Measurements from ENCODE around the gene EIF2D. TPM values are rescaled to one million over a fixed set of nuclear protein-coding genes. Genes with fewer than 3 reads are reported as not detected.
"Not testable (repeated sequence)": the region's sequence is repeated elsewhere in the genome, so short reads cannot be mapped to it uniquely, and the experiment has no call there.

Gene EIF2D
- total RNA-seq, 1 donor from 2014 or later: 45.7 TPM

DNA sequence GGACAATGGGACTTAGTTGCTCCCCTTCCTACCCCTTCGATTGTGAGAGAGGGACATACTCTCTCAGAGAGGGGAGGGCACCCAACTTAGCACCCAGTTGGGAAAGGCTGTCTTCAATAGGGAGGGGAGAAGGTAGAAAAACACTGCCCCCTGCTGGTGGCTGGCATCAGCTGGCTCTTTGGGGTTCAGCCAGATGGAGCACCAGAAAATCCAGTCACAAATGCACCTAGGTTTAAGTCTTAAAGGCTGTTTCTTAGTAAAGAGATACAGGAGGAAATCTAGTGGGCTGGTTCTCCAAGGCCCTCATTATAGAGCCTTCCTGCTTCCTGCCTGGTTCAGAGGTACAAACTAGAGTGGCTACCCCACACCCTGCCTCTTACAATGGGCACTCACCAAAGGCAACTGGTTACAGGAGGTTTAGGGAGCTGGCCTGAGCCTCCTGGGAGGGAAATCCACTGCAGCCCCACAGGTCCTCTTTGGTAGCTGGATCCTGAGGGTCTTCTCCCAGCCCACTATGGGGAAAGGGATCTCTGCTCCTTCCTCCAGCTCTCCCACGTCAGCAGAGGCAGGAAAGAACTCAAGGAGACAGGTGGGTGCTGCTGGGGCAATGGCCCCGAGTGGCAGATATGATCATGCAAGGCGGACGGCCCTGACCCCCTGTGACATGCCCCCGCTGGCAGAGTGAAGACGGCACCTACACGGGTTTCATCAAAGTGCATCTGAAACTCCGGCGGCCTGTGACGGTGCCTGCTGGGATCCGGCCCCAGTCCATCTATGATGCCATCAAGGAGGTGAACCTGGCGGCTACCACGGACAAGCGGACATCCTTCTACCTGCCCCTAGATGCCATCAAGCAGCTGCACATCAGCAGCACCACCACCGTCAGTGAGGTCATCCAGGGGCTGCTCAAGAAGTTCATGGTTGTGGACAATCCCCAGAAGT, 28.3 kb downstream of the EIF2D start:
- Mint-ChIP-seq H3K27ac (no peak overlapping the region), H3K36me3 (peaks cover 3% of the 10 kb centered on the region), H3K4me1 (ENCODE audit: unreplicated experiment) (peaks cover 11% of the 10 kb centered on the region), H3K9me3 (no peaks in the 10 kb centered on the region), H3K4me3 (no peak overlapping the region), H3K27me3 (peaks cover 6% of the 10 kb centered on the region)
- TF ChIP-seq, protein P1, sequence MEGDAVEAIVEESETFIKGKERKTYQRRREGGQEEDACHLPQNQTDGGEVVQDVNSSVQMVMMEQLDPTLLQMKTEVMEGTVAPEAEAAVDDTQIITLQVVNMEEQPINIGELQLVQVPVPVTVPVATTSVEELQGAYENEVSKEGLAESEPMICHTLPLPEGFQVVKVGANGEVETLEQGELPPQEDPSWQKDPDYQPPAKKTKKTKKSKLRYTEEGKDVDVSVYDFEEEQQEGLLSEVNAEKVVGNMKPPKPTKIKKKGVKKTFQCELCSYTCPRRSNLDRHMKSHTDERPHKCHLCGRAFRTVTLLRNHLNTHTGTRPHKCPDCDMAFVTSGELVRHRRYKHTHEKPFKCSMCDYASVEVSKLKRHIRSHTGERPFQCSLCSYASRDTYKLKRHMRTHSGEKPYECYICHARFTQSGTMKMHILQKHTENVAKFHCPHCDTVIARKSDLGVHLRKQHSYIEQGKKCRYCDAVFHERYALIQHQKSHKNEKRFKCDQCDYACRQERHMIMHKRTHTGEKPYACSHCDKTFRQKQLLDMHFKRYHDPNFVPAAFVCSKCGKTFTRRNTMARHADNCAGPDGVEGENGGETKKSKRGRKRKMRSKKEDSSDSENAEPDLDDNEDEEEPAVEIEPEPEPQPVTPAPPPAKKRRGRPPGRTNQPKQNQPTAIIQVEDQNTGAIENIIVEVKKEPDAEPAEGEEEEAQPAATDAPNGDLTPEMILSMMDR (conservative IDR thresholded peaks at IDR 0.05): peak; percentile 92
- DNase-seq (ENCODE audit: extremely low spot score, unreplicated experiment): no peak

DNA sequence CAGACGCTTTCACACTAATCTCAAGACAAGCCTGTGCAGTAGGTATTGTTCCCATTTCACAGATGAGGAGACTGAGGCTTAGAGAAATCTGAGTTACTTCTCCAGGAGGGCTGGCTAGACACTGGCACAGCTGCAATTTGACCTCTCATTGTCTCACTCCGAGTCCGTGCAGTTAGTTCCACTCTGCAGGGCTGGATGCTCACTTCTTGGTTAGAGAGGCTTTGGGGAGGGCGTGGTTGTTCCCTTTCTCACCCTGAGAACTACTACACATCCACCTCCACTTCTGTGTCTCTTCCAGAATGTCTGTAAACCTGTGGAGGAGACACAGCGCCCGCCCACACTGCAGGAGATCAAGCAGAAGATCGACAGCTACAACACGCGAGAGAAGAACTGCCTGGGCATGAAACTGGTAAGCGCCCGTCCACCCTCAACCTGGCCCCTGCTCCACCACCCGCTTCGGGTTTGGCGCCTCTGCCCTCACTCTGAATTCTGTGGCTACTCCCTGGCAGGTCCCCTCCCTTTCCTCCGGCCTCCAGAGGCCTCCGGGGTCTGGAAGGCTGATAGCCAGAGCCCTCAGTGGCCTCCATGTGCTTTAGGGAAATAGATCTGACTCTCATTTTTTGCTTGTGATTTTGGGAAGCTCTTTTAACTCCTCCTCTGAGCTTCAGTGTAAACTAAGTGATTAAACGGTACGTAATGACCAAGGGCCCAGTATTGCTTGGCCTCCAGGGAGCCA, 29.1 kb downstream of the EIF2D start:
- no peaks in the 10 kb centered on the region for H3K36me3 Mint-ChIP-seq

GRCh38 chr1:206582537-206582936, 29.7 kb downstream of the EIF2D start:
- Mint-ChIP-seq H3K4me3 (no peak overlapping the region), H3K9me3 (no peaks in the 10 kb centered on the region)

More for the DNA sequence above, 29.1 kb downstream of the EIF2D start:
- H3K4me1 Mint-ChIP-seq (ENCODE audit: unreplicated experiment): peaks cover 11% of the 10 kb centered on the region
- TF ChIP-seq, protein P1 (conservative IDR thresholded peaks at IDR 0.05): no peak
- no peak for DNase-seq (ENCODE audit: extremely low spot score, unreplicated experiment)
- H3K27ac Mint-ChIP-seq: no peak overlapping the region
- H3K9me3 Mint-ChIP-seq: no peaks in the 10 kb centered on the region
- H3K4me3 Mint-ChIP-seq: no peak overlapping the region
- H3K27me3 Mint-ChIP-seq: peaks cover 6% of the 10 kb centered on the region

DNA sequence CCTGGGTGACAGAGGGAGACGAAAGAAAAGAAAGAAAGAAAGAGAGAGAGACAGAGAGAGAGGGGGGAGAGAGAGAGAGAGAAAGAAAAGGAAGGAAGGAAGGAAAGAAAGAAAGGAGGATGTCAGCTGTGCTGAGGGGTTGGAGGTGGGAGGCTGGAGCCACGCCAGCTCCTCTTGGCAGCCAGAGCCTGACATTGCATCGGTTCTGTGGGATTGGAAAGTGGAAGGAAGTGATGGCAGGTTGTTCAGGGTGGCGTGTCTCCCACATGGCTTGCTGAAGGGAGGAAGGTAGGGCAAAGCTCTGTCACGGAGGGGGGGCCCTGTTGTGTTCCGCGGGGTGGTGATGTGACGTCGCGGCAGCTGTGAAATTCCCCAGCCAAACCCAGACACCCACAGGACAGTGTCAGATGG, 30.7 kb downstream of the EIF2D start:
- Mint-ChIP-seq H3K36me3 (no peaks in the 10 kb centered on the region), H3K27me3 (peaks cover 6% of the 10 kb centered on the region)

More at GRCh38 chr1:206582537-206582936, 29.7 kb downstream of the EIF2D start:
- Mint-ChIP-seq H3K4me1 (ENCODE audit: unreplicated experiment) (peaks cover 9% of the 10 kb centered on the region), H3K27me3 (peaks cover 6% of the 10 kb centered on the region), H3K27ac (no peak overlapping the region), H3K36me3 (no peaks in the 10 kb centered on the region)
- DNase-seq (ENCODE audit: extremely low spot score, unreplicated experiment): no peak
- TF ChIP-seq, protein P1 (conservative IDR thresholded peaks at IDR 0.05): no peak

GRCh38 chr1:206581114-206581497, 31.2 kb downstream of the EIF2D start:
- not testable (repeated sequence) for H3K4me3 Mint-ChIP-seq; H3K4me1 Mint-ChIP-seq (ENCODE audit: unreplicated experiment); H3K36me3 Mint-ChIP-seq; DNase-seq (ENCODE audit: extremely low spot score, unreplicated experiment); H3K27ac Mint-ChIP-seq; H3K27me3 Mint-ChIP-seq; H3K9me3 Mint-ChIP-seq

More for the DNA sequence above, 30.7 kb downstream of the EIF2D start:
- DNase-seq (ENCODE audit: extremely low spot score, unreplicated experiment): no peak
- H3K9me3 Mint-ChIP-seq: no peaks in the 10 kb centered on the region
- no peak overlapping the region for H3K4me3 Mint-ChIP-seq
- peaks cover 3% of the 10 kb centered on the region for H3K4me1 Mint-ChIP-seq (ENCODE audit: unreplicated experiment)
- TF ChIP-seq, protein P1 (conservative IDR thresholded peaks at IDR 0.05): no peak
- no peak overlapping the region for H3K27ac Mint-ChIP-seq

Data from type B pancreatic cell (in vitro differentiated cells).